Embryonic facial prominence (tissue), 1 donor: Measurements from ENCODE around the gene HEATR5A.
"Not testable (repeated sequence)": the region's sequence is repeated elsewhere in the genome, so short reads cannot be mapped to it uniquely, and the experiment has no call there.

Source experiments
- DNase-seq: peaks from one replicate; pipeline ENCODE4 v3.0.0-alpha.2; 2016; ENCODE audit errors: extremely low spot score

Gene HEATR5A

DNA sequence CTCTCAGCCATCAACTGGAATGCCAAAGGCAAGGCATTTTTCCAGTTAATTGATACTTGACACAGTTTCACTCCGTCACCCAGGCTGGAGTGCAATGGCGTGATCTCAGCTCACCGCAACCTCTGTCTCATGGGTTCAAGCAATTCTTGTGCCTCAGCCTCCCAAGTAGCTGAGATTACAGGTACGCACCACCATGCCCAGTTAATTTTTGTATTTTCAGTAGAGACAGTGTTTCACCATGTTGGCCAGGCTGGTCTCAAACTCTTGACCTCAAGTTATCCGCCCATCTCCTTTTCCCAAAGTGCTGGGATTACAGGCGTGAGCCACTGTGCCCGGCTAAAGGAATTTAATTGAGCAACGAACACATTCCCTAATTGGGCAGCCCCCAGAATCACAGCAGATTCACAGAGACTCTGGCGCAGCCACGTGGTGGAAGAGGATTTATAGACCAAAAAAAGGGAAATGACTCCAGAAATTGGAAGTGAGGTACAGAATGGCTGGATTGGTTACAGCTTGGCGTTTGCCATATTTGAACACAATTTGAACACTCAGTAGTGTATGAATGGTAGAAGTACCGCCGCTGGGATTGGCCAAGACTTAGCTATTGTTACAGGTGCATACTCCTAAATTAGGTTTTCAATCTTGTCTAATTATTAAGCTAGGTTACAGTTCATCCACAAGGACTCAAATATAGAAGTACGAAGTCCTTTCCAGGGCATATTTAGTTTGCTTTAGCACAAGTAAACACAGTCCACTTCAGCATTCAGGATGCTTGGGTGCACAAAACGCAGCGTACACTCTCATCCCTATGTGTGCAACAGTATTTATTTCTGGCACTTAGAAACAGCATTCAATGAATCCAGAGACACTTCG is 162.6 kb downstream of the HEATR5A start:
- not testable (repeated sequence) for DNase-seq

DNA sequence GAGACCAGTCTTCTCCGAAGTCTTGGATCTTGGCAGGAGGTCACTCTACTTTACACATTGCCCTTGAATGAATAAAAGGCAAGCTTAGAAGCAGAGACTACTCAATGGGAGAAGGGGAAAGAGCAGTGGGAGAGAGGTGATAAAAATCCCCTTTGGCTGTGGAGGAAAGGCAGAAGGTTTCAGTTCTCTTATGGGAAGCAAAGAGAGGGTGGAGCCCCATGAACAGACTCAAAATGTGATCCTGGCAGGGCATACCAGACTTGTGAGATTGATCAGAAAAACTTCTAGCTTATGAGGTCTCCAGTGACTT is 163.2 kb downstream of the HEATR5A start:
- no peak for DNase-seq

DNA sequence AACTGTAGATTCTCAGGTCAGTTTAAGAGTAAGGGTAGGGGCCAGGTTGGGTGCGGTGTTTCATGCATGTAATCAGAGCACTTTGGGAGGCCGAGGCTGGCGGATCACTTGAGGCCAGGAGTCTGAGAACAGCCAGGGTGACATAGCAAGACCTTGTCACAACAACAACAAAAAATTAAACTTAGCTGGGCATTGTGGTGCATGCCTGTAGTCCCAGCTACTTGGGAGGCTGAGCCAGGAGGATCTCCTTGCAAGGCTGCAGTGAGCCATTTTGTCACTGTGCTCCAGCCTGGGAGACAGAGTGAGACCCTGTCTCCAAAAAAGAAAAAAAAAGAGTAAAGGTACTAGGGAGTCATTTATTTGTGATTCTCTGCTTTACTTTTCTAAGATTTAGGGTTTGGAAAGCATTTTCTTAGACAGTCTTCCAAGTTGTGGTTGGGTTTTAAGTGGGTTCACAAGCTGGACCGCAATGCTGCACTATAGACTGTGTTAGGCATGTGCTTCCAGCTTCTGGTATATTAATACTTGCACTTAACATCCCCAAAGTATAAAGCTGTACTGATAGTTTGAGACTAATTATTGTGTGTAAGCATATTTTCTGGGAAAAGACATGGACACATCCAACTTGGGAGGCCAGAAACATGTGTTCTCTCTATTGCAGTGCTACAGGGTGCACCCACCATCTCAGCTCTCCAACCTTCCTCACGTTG is 163.7 kb downstream of the HEATR5A start:
- DNase-seq, result no peak

DNA sequence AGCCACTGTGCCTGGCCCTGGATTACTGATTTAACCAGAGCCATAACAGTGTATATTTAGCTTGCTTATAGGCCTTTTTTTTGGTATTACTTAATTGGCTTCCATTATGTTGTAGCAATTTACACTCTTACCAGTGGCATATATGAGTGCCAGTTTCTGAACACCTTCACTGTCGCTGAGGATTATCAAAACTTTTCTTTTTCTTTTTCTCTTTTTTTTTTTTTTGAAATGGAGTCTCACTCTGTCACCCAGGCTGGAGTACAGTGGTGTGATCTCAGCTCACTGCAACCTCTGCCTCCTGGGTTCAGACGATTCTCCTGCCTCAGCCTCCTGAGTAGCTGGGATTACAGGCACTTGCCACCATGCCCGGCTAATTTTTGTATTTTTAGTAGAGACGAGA is 164.4 kb downstream of the HEATR5A start:
- DNase-seq, result not testable (repeated sequence)

DNA sequence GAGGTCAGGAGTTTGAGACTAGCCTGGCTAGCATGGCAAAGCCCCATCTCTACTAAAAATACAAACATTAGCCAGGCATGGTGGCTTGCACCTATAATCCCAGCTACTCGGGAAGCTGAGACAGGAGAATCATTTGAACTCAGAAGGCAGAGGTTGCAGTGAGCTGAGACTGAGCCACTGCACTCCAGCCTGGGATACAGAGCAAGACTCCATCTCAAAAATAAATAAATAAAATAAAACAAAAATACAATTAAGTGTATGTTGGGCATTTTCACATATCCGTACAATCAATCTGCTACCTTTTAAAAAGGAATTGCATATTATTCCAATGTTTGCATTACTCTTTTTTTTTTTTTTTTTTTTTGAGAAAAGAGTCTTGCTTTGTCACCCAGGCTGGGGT is 165.1 kb downstream of the HEATR5A start:
- DNase-seq, result no peak

DNA sequence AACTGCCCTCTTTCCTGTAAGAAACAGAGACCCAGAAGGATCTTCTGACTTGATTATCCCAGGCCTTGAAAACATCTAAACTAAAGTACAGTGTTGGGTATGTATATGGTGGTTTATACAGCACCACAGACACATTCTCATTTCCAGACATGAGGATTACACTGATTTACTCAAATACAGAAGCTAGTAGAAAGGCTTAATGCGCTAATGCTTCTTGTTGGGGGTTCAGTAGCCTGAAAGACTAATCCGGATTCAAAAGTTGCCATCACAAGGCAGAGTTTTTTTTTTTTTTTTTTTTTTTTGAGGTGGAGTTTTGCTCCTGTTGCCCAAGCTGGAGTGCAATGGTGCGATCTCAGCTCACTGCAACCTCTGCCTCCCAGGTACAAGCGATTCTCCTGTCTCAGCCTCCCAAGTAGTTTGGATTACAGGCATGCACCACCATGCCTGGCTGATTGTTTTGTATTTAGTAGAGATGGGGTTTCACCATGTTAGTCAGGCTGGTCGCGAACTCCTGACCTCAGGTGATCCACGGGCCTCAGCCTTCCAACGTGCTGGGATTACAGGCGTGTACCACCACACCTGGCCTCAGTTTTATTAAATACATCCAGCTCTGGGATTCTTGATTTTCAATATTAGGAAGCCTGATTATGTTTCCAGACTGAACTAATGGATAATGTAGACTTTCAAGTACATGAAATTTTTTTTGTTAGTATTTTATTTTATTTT is 166.4 kb downstream of the HEATR5A start:
- no peak for DNase-seq

DNA sequence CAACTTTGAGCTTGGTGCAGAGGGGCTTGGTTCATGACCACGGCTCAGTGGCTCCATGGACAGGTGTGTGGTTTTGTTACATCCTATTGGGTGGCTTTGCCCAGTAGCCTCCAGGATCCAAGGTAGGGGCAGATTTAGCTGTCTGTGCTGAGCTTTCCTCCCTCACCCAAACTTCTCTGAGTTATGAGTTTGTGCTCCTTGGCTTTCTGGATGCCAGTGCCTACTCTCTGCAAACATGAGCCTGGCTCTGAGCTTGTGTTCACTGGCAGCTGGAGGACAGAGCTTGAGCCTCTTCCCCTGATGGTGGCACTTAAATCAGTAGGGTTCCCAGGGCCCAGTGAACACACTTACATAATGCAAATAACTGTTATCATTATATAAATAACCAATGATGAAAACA is 167.5 kb downstream of the HEATR5A start:
- no peak for DNase-seq

DNA sequence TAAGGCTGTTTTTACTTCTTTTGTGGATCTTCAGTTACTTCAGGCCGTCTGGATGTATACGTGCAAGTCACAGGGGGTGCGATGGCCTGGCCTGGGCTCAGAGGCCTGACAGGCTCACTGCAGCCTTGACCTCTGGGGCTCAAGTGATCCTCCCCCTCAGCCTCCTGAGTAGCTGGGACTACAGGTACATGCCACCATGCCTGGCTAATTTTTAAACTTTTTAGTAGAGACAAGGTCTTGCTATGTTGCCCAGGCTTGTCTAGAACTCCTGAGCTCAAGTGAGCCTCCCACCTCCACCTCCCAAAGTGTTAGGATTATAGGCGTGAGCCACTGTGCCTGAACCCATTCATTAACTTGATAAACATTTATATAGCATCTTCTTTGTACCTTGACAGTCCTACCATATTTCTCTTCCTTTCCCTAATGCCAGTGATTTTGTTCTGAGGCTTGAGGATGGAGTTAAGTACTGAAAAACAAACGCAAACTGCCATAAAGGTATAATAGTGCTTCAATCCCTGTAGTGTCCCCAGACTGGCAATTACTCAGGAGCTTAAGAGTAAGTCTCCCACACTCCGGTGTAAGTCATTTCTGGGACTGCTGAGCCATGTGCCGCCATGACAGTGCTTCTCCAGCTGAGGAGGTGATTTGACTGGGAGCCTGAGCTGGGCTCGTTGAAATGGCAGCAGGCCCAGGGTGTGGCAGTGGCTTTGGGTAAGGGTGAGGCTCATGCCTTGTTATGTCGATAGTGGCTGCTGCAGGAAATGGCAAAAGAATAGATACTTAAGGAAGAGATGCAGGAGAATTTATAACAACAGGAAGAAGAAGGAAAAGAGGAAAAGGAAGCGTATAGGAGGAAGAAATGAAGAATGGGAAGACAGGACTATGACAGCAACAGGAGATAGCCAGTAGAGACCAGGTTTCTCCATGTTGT is 169.1 kb downstream of the HEATR5A start:
- DNase-seq, result no peak

DNA sequence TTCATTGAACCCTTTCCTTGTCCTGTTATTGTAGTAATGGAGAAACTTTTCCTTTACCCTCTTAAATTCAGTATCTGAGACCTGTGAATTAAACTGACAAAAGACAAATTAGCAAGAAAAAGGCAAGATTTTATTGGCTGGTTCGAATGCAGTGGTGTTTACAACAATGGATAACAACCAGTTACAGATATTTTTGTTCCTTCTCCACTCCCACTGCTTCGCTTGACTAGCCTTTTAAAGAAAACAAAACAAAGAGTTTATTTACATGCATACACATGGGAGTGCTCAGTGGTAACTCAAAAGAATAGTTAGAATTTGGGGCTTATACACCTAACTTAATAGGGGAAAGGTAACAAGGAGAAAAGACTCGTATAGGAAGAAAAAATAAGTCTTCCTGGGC is 175.7 kb downstream of the HEATR5A start:
- no peak for DNase-seq

DNA sequence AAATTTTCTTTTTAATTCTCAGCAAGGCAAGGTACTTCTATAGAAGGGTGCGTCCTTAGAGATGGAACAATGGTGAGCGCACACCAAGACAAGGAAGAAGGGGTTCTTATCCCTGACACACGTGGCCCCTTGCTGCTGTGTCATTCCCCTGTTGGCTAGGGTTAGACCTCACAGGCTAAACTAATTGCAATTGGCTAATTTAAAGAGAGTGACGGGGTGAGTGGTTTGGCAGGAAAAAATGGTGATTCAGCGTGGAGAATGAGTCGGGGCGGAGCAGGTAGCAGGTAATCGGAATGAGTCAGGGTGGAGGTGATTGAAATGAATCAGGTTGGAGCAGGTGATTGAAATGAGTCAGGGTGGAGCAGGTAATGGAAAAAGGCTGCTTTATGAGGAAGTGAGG is 176.5 kb downstream of the HEATR5A start:
- no peak for DNase-seq

DNA sequence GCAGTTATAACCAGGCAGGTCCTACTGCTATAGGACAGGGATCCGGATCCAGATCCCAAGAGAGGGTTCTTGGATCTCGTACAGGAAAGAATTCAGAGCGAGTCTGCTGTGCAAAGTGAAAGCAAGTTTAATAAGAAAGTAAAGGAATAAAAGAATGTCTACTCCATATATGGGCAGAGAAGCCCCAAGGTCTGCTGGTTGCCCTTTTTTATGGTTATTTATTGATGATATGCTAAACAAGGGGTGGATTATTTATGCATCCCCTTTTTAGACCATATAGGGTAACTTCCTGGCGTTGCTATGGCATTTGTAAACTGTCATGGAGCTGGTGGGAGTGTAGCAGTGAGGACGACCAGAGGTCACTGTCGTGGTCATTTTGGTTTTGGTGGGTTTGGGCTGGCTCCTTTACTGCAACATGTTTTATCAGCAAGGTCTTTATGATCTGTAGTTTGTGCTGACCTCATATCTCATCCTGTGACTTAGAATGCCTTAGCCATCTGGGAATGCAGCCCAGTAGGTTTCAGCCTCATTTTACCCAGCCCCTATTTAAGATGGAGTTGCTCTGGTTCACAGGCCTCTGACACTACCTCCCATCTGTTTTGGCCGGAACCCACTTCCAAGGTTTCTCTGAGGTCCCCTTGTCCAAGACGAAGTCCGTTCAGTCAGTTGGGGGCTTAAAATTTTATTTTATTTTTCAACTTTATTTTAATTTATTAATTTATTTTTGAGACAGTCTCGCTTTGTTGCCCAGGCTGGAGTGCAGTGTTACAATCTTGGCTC is 178.0 kb downstream of the HEATR5A start:
- DNase-seq, result not testable (repeated sequence)
